Endothelial cell of umbilical vein (primary cell): ENCODE results near the gene RALGPS1. TPM values are rescaled to one million over a fixed set of nuclear protein-coding genes. Genes with fewer than 3 reads are reported as not detected.

Source experiments
- BruUV-seq: library from RNA; stranded (reverse); fragments of 400-500 nt; replicated peaks from 2 replicates; lab custom pipeline; 2021; lab: Mats Ljungman, UMichigan
- CTCF ChIA-PET: fragments of 300-600, 350-600 bp; sonication (Branson Sonifier 250); formaldehyde crosslinking; loops from one replicate; lab custom pipeline; 2021; ENCODE audit warnings: antibody characterized with exemption, inconsistent platforms; lab: Charles Lee
- POLR2A ChIA-PET: fragments of 300-600, 350-600 bp; sonication (Branson Sonifier 250); formaldehyde crosslinking; loops from one replicate; lab custom pipeline; 2021; ENCODE audit warnings: antibody characterized with exemption, inconsistent platforms; lab: Charles Lee
- DNase-seq: peaks from one replicate; pipeline ENCODE4 v3.0.0-alpha.2; 2011; ENCODE audit warnings: low read depth, low spot score
- FAIRE-seq: peaks from 2 replicates; lab custom pipeline; 2011; peaks lifted over from hg19 to GRCh38; lab: Jason Lieb, UNC
- H2AFZ ChIP-seq: 2 replicates; pipeline ENCODE4 v1.6.0; 2012; ENCODE audit warnings: low read depth, low read length, control low read depth, inconsistent platforms
- H3K27ac ChIP-seq: 2 replicates; pipeline ENCODE4 v1.5.1; 2011; ENCODE audit warnings: low read depth, mild to moderate bottlenecking, control low read depth, low read length, moderate library complexity; ENCODE audit not compliant: insufficient read depth
- H3K27me3 ChIP-seq, 2 experiments: 2 replicates each; pipeline versions ENCODE4 v1.6.0 to v1.6.1; 2011; ENCODE audit warnings: low read length in 2 of 2, mixed read lengths in 1 of 2; ENCODE audit not compliant: control insufficient read depth in 2 of 2, insufficient read depth in 2 of 2
- H3K36me3 ChIP-seq, 2 experiments: 2 replicates in 1 of 2; 3 replicates in 1 of 2; pipeline ENCODE4 v1.5.1; 2011; ENCODE audit warnings: low read length in 2 of 2, mild to moderate bottlenecking in 1 of 2, moderate library complexity in 1 of 2; ENCODE audit not compliant: control insufficient read depth in 2 of 2, insufficient read depth in 2 of 2; ENCODE audit errors: extremely low read depth in 1 of 2
- H3K4me1 ChIP-seq: 3 replicates; pipeline ENCODE4 v1.5.1; 2011; ENCODE audit warnings: mild to moderate bottlenecking, low read length; ENCODE audit not compliant: control insufficient read depth, insufficient read depth; ENCODE audit errors: extremely low read depth
- H3K4me2 ChIP-seq: 2 replicates; pipeline ENCODE4 v1.6.1; 2011; ENCODE audit warnings: low read length, control low read depth, mixed read lengths; ENCODE audit not compliant: insufficient read depth
- H3K4me3 ChIP-seq, 3 experiments: fragments of 200-600 bp in 1 of 3; sonication (generic), shearing (Covaris generic) in 1 of 3; replicated peaks in 1 of 3; 2 replicates each; pipeline ENCODE4 v1.5.1; 2011 to 2016; ENCODE audit warnings: control low read depth in 3 of 3, low read length in 3 of 3, mild to moderate bottlenecking in 2 of 3, inconsistent platforms in 1 of 3, low read depth in 1 of 3, moderate library complexity in 1 of 3; ENCODE audit not compliant: insufficient read depth in 1 of 3
- H3K79me2 ChIP-seq: 2 replicates; pipeline ENCODE4 v1.6.0; 2012; ENCODE audit warnings: low read length, inconsistent platforms; ENCODE audit not compliant: control insufficient read depth, insufficient read depth
- H3K9ac ChIP-seq: replicated peaks from 2 replicates; pipeline ENCODE3; 2011; ENCODE audit warnings: low read length, control low read depth; ENCODE audit not compliant: insufficient read depth; ENCODE audit errors: extremely low read depth
- H3K9me1 ChIP-seq: replicated peaks from 3 replicates; pipeline ENCODE4 v1.6.0; 2011; ENCODE audit warnings: mild to moderate bottlenecking, low read length; ENCODE audit not compliant: control insufficient read depth, insufficient read depth; ENCODE audit errors: extremely low read depth
- H3K9me3 ChIP-seq: replicated peaks from 2 replicates; pipeline ENCODE4 v1.5.1; 2012; ENCODE audit warnings: low read length, inconsistent platforms; ENCODE audit not compliant: control insufficient read depth, insufficient read depth
- H4K20me1 ChIP-seq: replicated peaks from 2 replicates; pipeline ENCODE3; 2011; ENCODE audit warnings: mild to moderate bottlenecking, low read length; ENCODE audit not compliant: control insufficient read depth, insufficient read depth; ENCODE audit errors: extremely low read depth
- EZH2 ChIP-seq: IDR thresholded peaks from 2 replicates; pipeline ENCODE4 v1.6.1; 2012; ENCODE audit warnings: borderline replicate concordance, low read depth, mild to moderate bottlenecking, moderate library complexity, low read length, inconsistent platforms; ENCODE audit not compliant: severe bottlenecking
- FOS ChIP-seq: IDR thresholded peaks from 2 replicates; pipeline ENCODE4 v1.6.1; 2011; ENCODE audit warnings: mild to moderate bottlenecking, low read length, moderate library complexity, borderline replicate concordance; ENCODE audit not compliant: insufficient read depth
- GATA2 ChIP-seq: IDR thresholded peaks from 2 replicates; pipeline ENCODE4 v1.7.0; 2011; ENCODE audit warnings: low read depth, mild to moderate bottlenecking, moderate library complexity, mixed read lengths, low read length; ENCODE audit not compliant: insufficient read length, insufficient read depth
- JUN ChIP-seq: IDR thresholded peaks from 2 replicates; pipeline ENCODE4 v1.6.1; 2011; ENCODE audit warnings: borderline replicate concordance, low read depth; ENCODE audit not compliant: insufficient read length, insufficient read depth
- MAX ChIP-seq: IDR thresholded peaks from 2 replicates; pipeline ENCODE4 v1.6.1; 2011; ENCODE audit not compliant: insufficient read depth, insufficient read length
- MYC ChIP-seq: IDR thresholded peaks from one replicate; pipeline ENCODE4 v1.6.1; 2011; ENCODE audit warnings: mild to moderate bottlenecking, low read depth, low read length
- POLR2A ChIP-seq: IDR thresholded peaks from 2 replicates; pipeline ENCODE4 v1.6.1; 2012; ENCODE audit warnings: low read depth, mild to moderate bottlenecking, control low read depth, low read length
- POLR2AphosphoS5 ChIP-seq: IDR thresholded peaks from 2 replicates; pipeline ENCODE4 v1.6.1; 2012; ENCODE audit warnings: low read depth, mild to moderate bottlenecking, control low read depth, low read length, moderate library complexity; ENCODE audit not compliant: insufficient read depth
- dilution Hi-C: fragments of 300-500 bp; cut with MboI; formaldehyde crosslinking; loops from one replicate; pipeline ENCODE4 v1.15.0; 2019; ENCODE audit warnings: low sequenced_read_pairs; ENCODE audit not compliant: extremely low pct_ligation_motif_present
- intact Hi-C: fragments of 100-400 bp; cut with micrococcal nuclease; formaldehyde crosslinking; loops from one replicate; pipeline ENCODE4 v1.10.0; 2022
- polyA plus RNA-seq, 4 experiments: library from polyadenylated mRNA; depleted of rRNA in 3 of 4; stranded (reverse) in 3 of 4; unstranded in 1 of 4; fragments of >200 nt; gene quantifications; 2 replicates each; pipeline versions ENCODE4 v1.2.1 to v1.2.3, GENCODE V29; 2011 to 2012; ENCODE audit warnings: missing spikeins in 1 of 4
- total RNA-seq: library from RNA; stranded (reverse); gene quantifications from 2 replicates; pipeline ENCODE4 v1.2.3, GENCODE V29; 2021
- TF ChIP-seq, protein P1 (sequence below), 2 donors: IDR thresholded peaks; 1 replicate in 1 of 2; 2 replicates in 1 of 2; pipeline ENCODE4 v1.5.1; 2011; ENCODE audit warnings: low read length in 2 of 2, mild to moderate bottlenecking in 2 of 2, moderate library complexity in 2 of 2, control low read depth in 1 of 2, inconsistent platforms in 1 of 2, low read depth in 1 of 2; ENCODE audit not compliant: insufficient read depth in 1 of 2; ENCODE audit errors: extremely low read depth in 1 of 2

RALGPS1 gene
- total and polyA plus RNA-seq, 2 donors (not counting 3 experiments of a cell fraction or from before 2014, with no cell fraction given): 3.8 to 5.5 TPM

GRCh38 chr9:127139775-127140174 lies 225.2 kb downstream of the RALGPS1 start:
- intact Hi-C loops: no loop called here

More at GRCh38 chr9:127139775-127140174, 225.2 kb downstream of the RALGPS1 start:
- ChIA-PET CTCF (no interaction called here), POLR2A (no interaction called here)
- H3K27me3 ChIP-seq: peaks cover 0 to 7% of the 10 kb centered on the region in 2 experiments
- H3K4me1 ChIP-seq: no peaks in the 10 kb centered on the region
- H3K27ac ChIP-seq: no peak overlapping the region
- H3K4me2 ChIP-seq: no peak overlapping the region
- DNase-seq (no peak), FAIRE-seq (no peak)
- no peaks in the 10 kb centered on the region for H3K36me3 ChIP-seq
- H3K79me2 ChIP-seq: no peaks in the 10 kb centered on the region
- H3K4me3 ChIP-seq: no peak overlapping the region
- dilution Hi-C loops: no loop called here
- H3K9me3 ChIP-seq: no peaks in the 10 kb centered on the region
- no peak overlapping the region for H2AFZ ChIP-seq
- TF ChIP-seq POLR2AphosphoS5 (no peak), JUN (no peak), FOS (no peak), MYC (no peak), GATA2 (no peak), EZH2 (no peak), MAX (no peak), POLR2A (no peak)
- TF ChIP-seq, protein P1, sequence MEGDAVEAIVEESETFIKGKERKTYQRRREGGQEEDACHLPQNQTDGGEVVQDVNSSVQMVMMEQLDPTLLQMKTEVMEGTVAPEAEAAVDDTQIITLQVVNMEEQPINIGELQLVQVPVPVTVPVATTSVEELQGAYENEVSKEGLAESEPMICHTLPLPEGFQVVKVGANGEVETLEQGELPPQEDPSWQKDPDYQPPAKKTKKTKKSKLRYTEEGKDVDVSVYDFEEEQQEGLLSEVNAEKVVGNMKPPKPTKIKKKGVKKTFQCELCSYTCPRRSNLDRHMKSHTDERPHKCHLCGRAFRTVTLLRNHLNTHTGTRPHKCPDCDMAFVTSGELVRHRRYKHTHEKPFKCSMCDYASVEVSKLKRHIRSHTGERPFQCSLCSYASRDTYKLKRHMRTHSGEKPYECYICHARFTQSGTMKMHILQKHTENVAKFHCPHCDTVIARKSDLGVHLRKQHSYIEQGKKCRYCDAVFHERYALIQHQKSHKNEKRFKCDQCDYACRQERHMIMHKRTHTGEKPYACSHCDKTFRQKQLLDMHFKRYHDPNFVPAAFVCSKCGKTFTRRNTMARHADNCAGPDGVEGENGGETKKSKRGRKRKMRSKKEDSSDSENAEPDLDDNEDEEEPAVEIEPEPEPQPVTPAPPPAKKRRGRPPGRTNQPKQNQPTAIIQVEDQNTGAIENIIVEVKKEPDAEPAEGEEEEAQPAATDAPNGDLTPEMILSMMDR (IDR thresholded peaks at IDR 0.05; ENCODE audit: extremely low read depth in 1 of 2, insufficient read depth in 1 of 2, low read depth in 1 of 2, low read length in 2 of 2): no peak
- BruUV-seq: no TSS peak
- H3K9me1 ChIP-seq: no peaks in the 10 kb centered on the region
- no peaks in the 10 kb centered on the region for H4K20me1 ChIP-seq
- H3K9ac ChIP-seq: no peak overlapping the region
